Loucy (cell line): ENCODE data around the gene LRRC47.

ENCODE experiments used
- H2AFZ ChIP-seq: fragments of 200-600 bp; sonication (generic); 2 replicates; pipeline ENCODE4 v1.6.0; 2016; ENCODE audit warnings: antibody characterized with exemption, mild to moderate bottlenecking, low read length, moderate library complexity
- H3F3A ChIP-seq: fragments of 200-600 bp; 2 replicates; pipeline ENCODE4 v1.6.0; 2016; ENCODE audit warnings: antibody characterized with exemption, low read depth, mild to moderate bottlenecking
- H3K27me3 ChIP-seq: fragments of 200-600 bp; sonication (generic); 2 replicates; pipeline ENCODE4 v1.6.1; 2014; ENCODE audit warnings: low read length, mild to moderate bottlenecking; ENCODE audit not compliant: insufficient read depth, poor library complexity, severe bottlenecking
- H3K36me3 ChIP-seq: fragments of 200-600 bp; sonication (generic); 2 replicates; pipeline ENCODE4 v1.6.1; 2016; ENCODE audit warnings: low read length; ENCODE audit not compliant: insufficient read depth
- H3K4me1 ChIP-seq: fragments of 200-600 bp; sonication (generic); 2 replicates; pipeline ENCODE4 v1.5.1; 2014; ENCODE audit warnings: low read length, mild to moderate bottlenecking; ENCODE audit not compliant: insufficient read depth, poor library complexity, severe bottlenecking
- H3K4me2 ChIP-seq: fragments of 200-600 bp; sonication (generic); 2 replicates; pipeline ENCODE4 v1.6.0; 2014; ENCODE audit warnings: antibody characterized with exemption, low read length, low read depth, mild to moderate bottlenecking; ENCODE audit not compliant: poor library complexity, severe bottlenecking
- H3K4me3 ChIP-seq: fragments of 200-600 bp; sonication (generic); 2 replicates; pipeline ENCODE4 v1.5.1; 2014; ENCODE audit warnings: low read length, mild to moderate bottlenecking, mixed read lengths; ENCODE audit not compliant: poor library complexity, severe bottlenecking
- H3K79me2 ChIP-seq: fragments of 200-600 bp; sonication (generic); 2 replicates; pipeline ENCODE4 v1.6.1; 2014; ENCODE audit warnings: low read length; ENCODE audit not compliant: insufficient read depth
- H3K9ac ChIP-seq: fragments of 200-600 bp; sonication (generic); 2 replicates; pipeline ENCODE4 v1.6.0; 2014; ENCODE audit warnings: mild to moderate bottlenecking, low read depth, low read length, moderate library complexity; ENCODE audit not compliant: poor library complexity, severe bottlenecking
- H3K9me2 ChIP-seq: fragments of 200-600 bp; sonication (generic); replicated peaks from 2 replicates; pipeline ENCODE4 v1.6.1; 2016; ENCODE audit warnings: low read depth, low read length, mixed read lengths
- H3K9me3 ChIP-seq: fragments of 200-600 bp; sonication (generic); 2 replicates; pipeline ENCODE4 v1.6.1; 2014; ENCODE audit warnings: mild to moderate bottlenecking, antibody characterized with exemption, low read length, low read depth; ENCODE audit not compliant: insufficient read depth
- H4K20me1 ChIP-seq: fragments of 200-600 bp; sonication (generic); 2 replicates; pipeline ENCODE4 v1.6.0; 2014; ENCODE audit warnings: antibody characterized with exemption, low read length, mild to moderate bottlenecking; ENCODE audit not compliant: insufficient read depth, poor library complexity, severe bottlenecking
- EZH2phosphoT487 ChIP-seq: fragments of 200-600 bp; IDR thresholded peaks from 2 replicates; pipeline ENCODE4 v1.6.1; 2018; ENCODE audit warnings: antibody characterized with exemption, mild to moderate bottlenecking, moderate library complexity, borderline replicate concordance
- TF ChIP-seq, protein P1 (sequence below): fragments of 200-600 bp; sonication (generic); conservative IDR thresholded peaks from 2 replicates; pipeline ENCODE4 v1.5.1; 2014; ENCODE audit warnings: mild to moderate bottlenecking, antibody characterized with exemption, low read length

LRRC47 gene

DNA sequence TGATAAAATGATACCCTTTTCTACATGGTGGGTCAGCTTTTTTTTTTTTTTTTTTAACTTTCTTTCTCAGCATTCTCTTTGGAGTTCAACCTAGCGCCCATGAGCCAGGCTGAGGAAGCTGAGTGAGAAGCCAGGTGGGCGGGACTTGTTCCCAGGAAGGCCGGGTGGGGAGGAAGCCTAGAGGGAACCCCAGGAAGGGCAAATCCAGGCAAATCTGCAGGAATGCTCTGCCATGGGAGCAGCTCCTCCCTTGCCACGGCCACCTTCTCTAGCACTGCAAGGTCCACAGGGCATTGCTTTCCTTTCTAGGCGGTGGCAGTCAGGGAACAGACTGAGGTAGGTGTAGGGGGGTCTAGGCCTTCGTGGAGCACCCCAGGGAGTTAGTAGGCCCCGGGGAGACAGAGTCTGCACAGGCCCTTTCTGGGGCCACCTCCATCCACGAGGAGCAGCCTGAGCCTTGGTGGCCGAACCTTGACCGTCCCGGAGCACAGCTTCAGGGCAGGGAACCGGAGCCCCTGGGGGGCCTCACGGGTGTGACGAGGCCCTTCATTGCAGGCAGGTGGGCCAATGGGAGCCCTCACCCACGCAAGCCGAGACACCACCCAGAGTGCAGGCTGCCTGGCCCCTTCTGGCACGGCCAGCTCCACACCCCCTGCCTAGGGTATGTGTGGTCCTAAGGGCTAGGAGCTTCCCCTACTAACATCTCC is 62.3 kb downstream of the LRRC47 start:
- Histone ChIP-seq H3K9ac (no peak overlapping the region), H3F3A (no peaks in the 10 kb centered on the region), H3K4me3 (no peak overlapping the region), H3K4me1 (no peaks in the 10 kb centered on the region), H3K79me2 (no peaks in the 10 kb centered on the region), H4K20me1 (no peaks in the 10 kb centered on the region), H3K36me3 (no peaks in the 10 kb centered on the region), H3K9me2 (no peaks in the 10 kb centered on the region), H3K9me3 (no peaks in the 10 kb centered on the region), H3K27me3 (no peaks in the 10 kb centered on the region), H2AFZ (no peak overlapping the region), H3K4me2 (no peak overlapping the region)
- TF ChIP-seq EZH2phosphoT487 = no peak
- TF ChIP-seq, protein P1, sequence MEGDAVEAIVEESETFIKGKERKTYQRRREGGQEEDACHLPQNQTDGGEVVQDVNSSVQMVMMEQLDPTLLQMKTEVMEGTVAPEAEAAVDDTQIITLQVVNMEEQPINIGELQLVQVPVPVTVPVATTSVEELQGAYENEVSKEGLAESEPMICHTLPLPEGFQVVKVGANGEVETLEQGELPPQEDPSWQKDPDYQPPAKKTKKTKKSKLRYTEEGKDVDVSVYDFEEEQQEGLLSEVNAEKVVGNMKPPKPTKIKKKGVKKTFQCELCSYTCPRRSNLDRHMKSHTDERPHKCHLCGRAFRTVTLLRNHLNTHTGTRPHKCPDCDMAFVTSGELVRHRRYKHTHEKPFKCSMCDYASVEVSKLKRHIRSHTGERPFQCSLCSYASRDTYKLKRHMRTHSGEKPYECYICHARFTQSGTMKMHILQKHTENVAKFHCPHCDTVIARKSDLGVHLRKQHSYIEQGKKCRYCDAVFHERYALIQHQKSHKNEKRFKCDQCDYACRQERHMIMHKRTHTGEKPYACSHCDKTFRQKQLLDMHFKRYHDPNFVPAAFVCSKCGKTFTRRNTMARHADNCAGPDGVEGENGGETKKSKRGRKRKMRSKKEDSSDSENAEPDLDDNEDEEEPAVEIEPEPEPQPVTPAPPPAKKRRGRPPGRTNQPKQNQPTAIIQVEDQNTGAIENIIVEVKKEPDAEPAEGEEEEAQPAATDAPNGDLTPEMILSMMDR = no peak

DNA sequence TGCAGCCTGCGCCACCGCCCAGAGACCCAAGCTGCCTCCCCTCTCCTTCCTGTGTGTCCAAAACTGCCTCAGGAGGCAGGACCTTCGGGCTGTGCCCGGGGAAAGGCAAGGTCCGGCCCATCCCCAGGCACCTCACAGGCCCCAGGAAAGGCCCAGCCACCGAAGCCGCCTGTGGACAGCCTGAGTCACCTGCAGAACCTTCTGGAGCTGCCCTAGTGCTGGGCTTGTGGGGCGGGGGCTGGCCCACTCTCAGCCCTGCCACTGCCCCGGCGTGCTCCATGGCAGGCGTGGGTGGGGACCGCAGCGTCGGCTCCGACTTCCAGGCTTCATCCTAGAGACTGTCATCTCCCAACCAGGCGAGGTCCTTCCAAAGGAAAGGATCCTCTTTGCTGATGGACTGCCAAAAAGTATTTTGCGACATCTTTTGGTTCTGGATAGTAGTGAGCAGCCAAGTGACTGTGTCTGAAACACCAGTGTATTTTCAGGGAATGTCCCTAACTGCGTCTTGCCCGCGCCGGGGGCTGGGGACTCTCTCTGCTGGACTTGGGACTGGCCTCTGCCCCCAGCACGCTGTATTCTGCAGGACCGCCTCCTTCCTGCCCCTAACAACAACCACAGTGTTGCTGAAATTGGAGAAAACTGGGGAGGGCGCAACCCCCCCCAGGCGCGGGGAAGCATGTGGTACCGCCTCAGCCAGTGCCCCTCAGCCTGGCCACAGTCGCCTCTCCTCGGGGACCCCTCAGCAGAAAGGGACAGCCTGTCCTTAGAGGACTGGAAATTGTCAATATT is 63.0 kb downstream of the LRRC47 start:
- H3K9ac ChIP-seq = no peak overlapping the region
- H3K4me1 ChIP-seq = no peaks in the 10 kb centered on the region
- no peak overlapping the region for H3K4me2 ChIP-seq
- no peaks in the 10 kb centered on the region for H3K9me2 ChIP-seq
- no peaks in the 10 kb centered on the region for H3F3A ChIP-seq
- H3K36me3 ChIP-seq = no peaks in the 10 kb centered on the region
- no peak overlapping the region for H3K4me3 ChIP-seq
- H3K27me3 ChIP-seq = no peaks in the 10 kb centered on the region
- no peaks in the 10 kb centered on the region for H4K20me1 ChIP-seq
- TF ChIP-seq, protein P1 = no peak
- TF ChIP-seq EZH2phosphoT487 = no peak
- H3K79me2 ChIP-seq = no peaks in the 10 kb centered on the region
- no peak overlapping the region for H2AFZ ChIP-seq
- H3K9me3 ChIP-seq = no peaks in the 10 kb centered on the region

DNA sequence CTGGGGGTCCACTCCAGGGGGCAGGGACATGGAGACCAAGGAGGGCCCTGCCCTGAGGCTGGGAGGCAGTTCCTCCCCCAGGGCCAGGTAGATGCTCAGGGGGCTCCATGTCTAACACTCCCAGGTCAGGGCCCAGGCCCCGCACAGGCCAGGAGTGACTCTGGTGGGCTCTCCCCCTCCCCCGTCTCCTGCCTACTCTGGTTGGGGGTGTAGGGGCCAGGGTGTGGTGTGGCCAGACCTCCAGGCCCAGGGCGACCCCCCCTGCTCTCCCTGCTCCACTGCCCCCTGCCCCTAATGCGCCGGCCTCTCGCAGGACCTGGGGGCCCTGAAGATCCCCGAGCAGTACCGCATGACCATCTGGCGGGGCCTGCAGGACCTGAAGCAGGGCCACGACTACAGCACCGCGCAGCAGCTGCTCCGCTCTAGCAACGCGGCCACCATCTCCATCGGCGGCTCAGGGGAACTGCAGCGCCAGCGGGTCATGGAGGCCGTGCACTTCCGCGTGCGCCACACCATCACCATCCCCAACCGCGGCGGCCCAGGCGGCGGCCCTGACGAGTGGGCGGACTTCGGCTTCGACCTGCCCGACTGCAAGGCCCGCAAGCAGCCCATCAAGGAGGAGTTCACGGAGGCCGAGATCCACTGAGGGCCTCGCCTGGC is 63.7 kb downstream of the LRRC47 start:
- Histone ChIP-seq H3K4me2 (no peak overlapping the region), H3K9ac (no peak overlapping the region)

More for the DNA sequence above, 63.7 kb downstream of the LRRC47 start:
- no peak overlapping the region for H3K4me3 ChIP-seq
- no peaks in the 10 kb centered on the region for H3K9me3 ChIP-seq
- no peak overlapping the region for H2AFZ ChIP-seq
- no peaks in the 10 kb centered on the region for H3K4me1 ChIP-seq
- H4K20me1 ChIP-seq = no peaks in the 10 kb centered on the region
- no peaks in the 10 kb centered on the region for H3K36me3 ChIP-seq
- H3F3A ChIP-seq = no peaks in the 10 kb centered on the region
- H3K27me3 ChIP-seq = no peaks in the 10 kb centered on the region
- H3K79me2 ChIP-seq = no peaks in the 10 kb centered on the region
- TF ChIP-seq, protein P1 = no peak
- TF ChIP-seq EZH2phosphoT487 = no peak
- H3K9me2 ChIP-seq = no peaks in the 10 kb centered on the region
